HCT116 (cell line): ENCODE results near the gene CHAF1A. TPM values are rescaled to one million over a fixed set of nuclear protein-coding genes. Genes with fewer than 3 reads are reported as not detected.

Source experiments
- ATAC-seq: fragments of 200-7000 bp; cut with Tn5 transposase; 2 replicates; pipeline ENCODE4 v1.9.1; 2020; ENCODE audit warnings: mild to moderate bottlenecking, moderate library complexity
- BruUV-seq: library from RNA; stranded (reverse); fragments of 400-500 nt; replicated peaks from 2 replicates; lab custom pipeline; 2021; lab: Mats Ljungman, UMichigan
- CTCF ChIA-PET: fragments of 300-600 bp; sonication (Branson Sonifier 250); formaldehyde crosslinking; loops from one replicate; lab custom pipeline; 2021; ENCODE audit warnings: antibody characterized with exemption; lab: Charles Lee
- POLR2A ChIA-PET: fragments of 300-600, 350-600 bp; sonication (Branson Sonifier 250); formaldehyde crosslinking; loops from one replicate; lab custom pipeline; 2021; ENCODE audit warnings: antibody characterized with exemption; lab: Charles Lee
- RAD21 ChIA-PET, 2 experiments: fragments of 300-600 bp; sonication (Branson Sonifier 250); formaldehyde crosslinking; loops; one replicate each; lab custom pipeline; 2023; ENCODE audit warnings: low total read pairs in 2 of 2; ENCODE audit not compliant: uncharacterized antibody in 2 of 2, unreplicated experiment in 2 of 2, low non-redundant PET in 1 of 2; lab: Charles Lee
- DNase-seq: peaks from one replicate; pipeline ENCODE4 v3.0.0-alpha.2; 2010; ENCODE audit warnings: low read depth, low spot score
- H2AFZ ChIP-seq: fragments of 200-600 bp; shearing (Covaris generic), sonication (generic); 2 replicates; pipeline ENCODE4 v1.6.1; 2017; ENCODE audit warnings: low read depth, mixed run types, mixed read lengths, antibody characterized with exemption, low read length; ENCODE audit not compliant: poor library complexity, severe bottlenecking
- H3K27ac ChIP-seq: 2 replicates; pipeline ENCODE4 v1.5.1; 2012; ENCODE audit warnings: low read depth, low read length
- H3K27me3 ChIP-seq: fragments of 200-600 bp; sonication (generic); 2 replicates; pipeline ENCODE4 v1.6.1; 2016; ENCODE audit warnings: mixed run types, low read length, mixed read lengths; ENCODE audit not compliant: insufficient read depth
- H3K36me3 ChIP-seq, 2 experiments: fragments of 200-500 bp in 1 of 2; fragments of 200-600 bp in 1 of 2; sonication (Bioruptor generic) in 1 of 2; sonication (generic) in 1 of 2; 2 replicates each; pipeline versions ENCODE4 v1.5.1 to v1.6.1; 2014 to 2016; ENCODE audit warnings: low read length in 2 of 2, inconsistent platforms in 1 of 2, mixed read lengths in 1 of 2, mixed run types in 1 of 2; ENCODE audit not compliant: insufficient read depth in 2 of 2, control insufficient read depth in 1 of 2
- H3K4me1 ChIP-seq, 2 experiments: fragments of 200-600 bp in 1 of 2; sonication (generic) in 1 of 2; 2 replicates each; pipeline versions ENCODE4 v1.5.1 to v1.6.1; 2012 to 2017; ENCODE audit warnings: low read length in 2 of 2, inconsistent platforms in 1 of 2, mild to moderate bottlenecking in 1 of 2, mixed read lengths in 1 of 2, mixed run types in 1 of 2, moderate library complexity in 1 of 2; ENCODE audit not compliant: insufficient read depth in 2 of 2, control insufficient read depth in 1 of 2
- H3K4me2 ChIP-seq: fragments of 200-600 bp; sonication (generic); 2 replicates; pipeline ENCODE4 v1.6.1; 2017; ENCODE audit warnings: mixed run types, low read length, mixed read lengths
- H3K4me3 ChIP-seq, 2 experiments: fragments of 200-600 bp in 1 of 2; sonication (generic) in 1 of 2; replicated peaks in 1 of 2; 2 replicates each; pipeline ENCODE4 v1.5.1; 2011 to 2016; ENCODE audit warnings: low read length in 2 of 2, control low read depth in 1 of 2, low read depth in 1 of 2, mild to moderate bottlenecking in 1 of 2, mixed read lengths in 1 of 2, mixed run types in 1 of 2
- H3K79me2 ChIP-seq: fragments of 200-600 bp; sonication (generic); 2 replicates; pipeline ENCODE4 v1.6.1; 2017; ENCODE audit warnings: mild to moderate bottlenecking, mixed run types, low read length, moderate library complexity, mixed read lengths; ENCODE audit not compliant: insufficient read depth
- H3K9ac ChIP-seq: fragments of 200-600 bp; sonication (generic); 2 replicates; pipeline ENCODE4 v1.6.1; 2016; ENCODE audit warnings: low read length, mixed read lengths
- H3K9me2 ChIP-seq: fragments of 200-600 bp; sonication (generic), shearing (Covaris generic); 2 replicates; pipeline ENCODE4 v1.6.1; 2017; ENCODE audit warnings: mixed run types, mild to moderate bottlenecking, moderate library complexity; ENCODE audit not compliant: insufficient read depth
- H3K9me3 ChIP-seq, 2 experiments: fragments of 200-500 bp in 1 of 2; fragments of 200-600 bp in 1 of 2; sonication (Bioruptor generic) in 1 of 2; sonication (generic) in 1 of 2; 2 replicates each; pipeline ENCODE4 v1.6.1; 2014 to 2017; ENCODE audit warnings: low read length in 2 of 2, mixed read lengths in 2 of 2, inconsistent platforms in 1 of 2, low read depth in 1 of 2, mild to moderate bottlenecking in 1 of 2, mixed run types in 1 of 2, moderate library complexity in 1 of 2; ENCODE audit not compliant: control insufficient read depth in 1 of 2, insufficient read depth in 1 of 2
- H4K20me1 ChIP-seq: fragments of 200-600 bp; sonication (generic), shearing (Covaris generic); 2 replicates; pipeline ENCODE4 v1.6.1; 2017; ENCODE audit warnings: mixed run types, mild to moderate bottlenecking, moderate library complexity; ENCODE audit not compliant: insufficient read depth
- CBX3 ChIP-seq: IDR thresholded peaks from 2 replicates; pipeline ENCODE4 v1.6.1; 2012; ENCODE audit warnings: low read depth
- CEBPB ChIP-seq: IDR thresholded peaks from 2 replicates; pipeline ENCODE4 v1.6.1; 2012; ENCODE audit warnings: low read depth
- EZH2 ChIP-seq: fragments of 200-600 bp; sonication (generic); IDR thresholded peaks from 2 replicates; pipeline ENCODE4 v1.6.1; 2017; ENCODE audit warnings: antibody characterized with exemption, mixed run types
- FOSL1 ChIP-seq: IDR thresholded peaks from 2 replicates; pipeline ENCODE4 v1.6.1; 2012; ENCODE audit warnings: low read depth
- JUND ChIP-seq: IDR thresholded peaks from 2 replicates; pipeline ENCODE4 v1.6.1; 2012
- MAX ChIP-seq: IDR thresholded peaks from 2 replicates; pipeline ENCODE4 v1.6.1; 2012
- POLR2A ChIP-seq: IDR thresholded peaks from 2 replicates; pipeline ENCODE4 v1.7.0; 2011; ENCODE audit warnings: borderline replicate concordance; ENCODE audit not compliant: insufficient read depth, insufficient read length; ENCODE audit errors: extremely low read depth
- REST ChIP-seq: IDR thresholded peaks from 2 replicates; pipeline ENCODE4 v1.6.1; 2012; ENCODE audit warnings: low read depth
- SIN3A ChIP-seq: IDR thresholded peaks from 2 replicates; pipeline ENCODE4 v1.6.1; 2012; ENCODE audit warnings: low read depth
- SRF ChIP-seq: IDR thresholded peaks from 2 replicates; pipeline ENCODE4 v1.6.1; 2012; ENCODE audit warnings: low read depth
- YY1 ChIP-seq: IDR thresholded peaks from 2 replicates; pipeline ENCODE4 v1.6.1; 2011; ENCODE audit warnings: low read length, low read depth, moderate library complexity, mild to moderate bottlenecking; ENCODE audit not compliant: insufficient replicate concordance; ENCODE audit errors: extremely low read depth
- ZBTB33 ChIP-seq: IDR thresholded peaks from 2 replicates; pipeline ENCODE4 v1.6.1; 2011; ENCODE audit warnings: mild to moderate bottlenecking, low read length, moderate library complexity; ENCODE audit not compliant: insufficient replicate concordance; ENCODE audit errors: extremely low read depth
- ZFX ChIP-seq: fragments of 450-650 bp; IDR thresholded peaks from 2 replicates; pipeline ENCODE4 v1.6.1; 2017
- intact Hi-C: fragments of 100-400 bp; cut with micrococcal nuclease; formaldehyde crosslinking; loops from 2 replicates; pipeline ENCODE4 v1.10.0; 2022
- total RNA-seq: library from RNA; stranded (reverse); gene quantifications from one replicate; pipeline ENCODE4 v1.2.1, GENCODE V29; 2021; ENCODE audit not compliant: unreplicated experiment
- TF ChIP-seq, protein P1 (sequence below): IDR thresholded peaks from 2 replicates; pipeline ENCODE4 v1.6.1; 2012
- TF ChIP-seq, protein P2 (sequence below), 3 experiments: fragments of 200-600 bp in 1 of 3; sonication (generic) in 1 of 3; IDR thresholded peaks in 2 of 3; conservative IDR thresholded peaks in 1 of 3; 2 replicates each; pipeline ENCODE4 v1.5.1; 2012 to 2017; ENCODE audit warnings: low read depth in 2 of 3, low read length in 2 of 3, antibody characterized with exemption in 1 of 3, borderline replicate concordance in 1 of 3, control low read depth in 1 of 3, mild to moderate bottlenecking in 1 of 3, mixed read lengths in 1 of 3, mixed run types in 1 of 3, moderate library complexity in 1 of 3; ENCODE audit not compliant: insufficient read depth in 1 of 3

CHAF1A gene
- total RNA-seq, 1 experiment from 2014 or later, result 69.9 TPM

DNA sequence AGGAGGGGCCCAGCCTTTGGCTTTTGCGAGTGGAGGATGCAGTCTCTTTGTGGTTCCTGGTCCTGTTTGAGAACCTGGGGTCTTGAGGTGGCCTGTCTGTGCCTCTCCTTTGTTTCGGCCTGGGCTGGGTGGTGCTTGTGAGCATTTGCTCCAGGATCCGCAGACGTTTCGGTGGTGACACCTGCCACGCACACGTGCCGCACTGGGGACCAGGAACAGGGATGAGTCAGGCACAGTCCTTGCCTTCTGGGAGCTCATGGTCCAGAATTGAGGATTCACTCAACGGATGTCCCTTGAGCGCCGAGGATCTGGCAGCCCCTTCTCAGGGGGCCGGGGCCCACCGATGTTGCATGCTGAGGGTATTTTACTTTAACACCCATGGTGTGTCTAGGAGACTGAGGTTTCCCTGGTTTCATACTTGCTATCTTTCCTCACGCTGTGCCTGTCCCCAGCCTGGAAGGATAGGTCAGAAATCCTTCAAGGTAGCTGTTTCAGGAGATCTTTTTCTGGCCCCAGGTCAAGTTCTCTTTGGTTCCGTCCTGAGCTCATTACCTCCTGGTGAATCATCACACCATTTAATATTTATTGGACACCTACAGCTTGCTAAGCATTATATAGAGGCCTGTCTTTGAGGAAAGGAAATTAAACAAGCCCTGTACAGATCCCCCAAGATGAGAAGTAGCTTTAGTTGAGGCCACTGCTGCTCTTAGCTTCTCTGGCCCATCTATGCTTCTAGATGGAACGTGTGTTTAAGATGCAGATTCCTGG lies 74.8 kb downstream of the CHAF1A start (continued):
- TF ChIP-seq ZBTB33 (no peak), FOSL1 (no peak), CEBPB (no peak), ZFX (no peak), POLR2A (no peak), SRF (no peak), YY1 (no peak)
- TF ChIP-seq, protein P1, sequence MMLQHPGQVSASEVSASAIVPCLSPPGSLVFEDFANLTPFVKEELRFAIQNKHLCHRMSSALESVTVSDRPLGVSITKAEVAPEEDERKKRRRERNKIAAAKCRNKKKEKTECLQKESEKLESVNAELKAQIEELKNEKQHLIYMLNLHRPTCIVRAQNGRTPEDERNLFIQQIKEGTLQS, result no peak

- ChIA-PET POLR2A (interaction anchor here (0.6 kb wide), 1 partner anchor 11 kb away, joined by 3 read pairs; the partner anchor contains the start of gene HDGFL2), CTCF (no interaction called here), RAD21 (no interaction called here)
- no peaks in the 10 kb centered on the region for H3K27me3 ChIP-seq
- peaks cover 2% of the 10 kb centered on the region; the same call in 1 of the 2 replicates for H3K79me2 ChIP-seq
- ATAC-seq, result peak; percentile 58
- no peak overlapping the region for H3K9ac ChIP-seq
- H3K9me2 ChIP-seq, result no peaks in the 10 kb centered on the region
- no peak for DNase-seq
- no peak overlapping the region for H3K4me3 ChIP-seq
- H3K36me3 ChIP-seq, result peaks cover 5 to 10% of the 10 kb centered on the region in 2 experiments; a peak in 3 of 4 replicates
- no peaks in the 10 kb centered on the region for H4K20me1 ChIP-seq
- H3K9me3 ChIP-seq, result no peaks in the 10 kb centered on the region
- intact Hi-C loops, result no loop called here
- no peak overlapping the region for H3K27ac ChIP-seq
- BruUV-seq, result no TSS peak
- H2AFZ ChIP-seq, result no peak overlapping the region
- no peak overlapping the region for H3K4me2 ChIP-seq
- no peaks in the 10 kb centered on the region; a peak in 1 of 4 replicates for H3K4me1 ChIP-seq
- no peak for TF ChIP-seq JUND
- TF ChIP-seq, protein P1, result no peak
- TF ChIP-seq YY1, result no peak
- TF ChIP-seq EZH2, result no peak
- no peak for TF ChIP-seq POLR2A
- no peak for TF ChIP-seq REST
- TF ChIP-seq SIN3A, result no peak
- TF ChIP-seq FOSL1, result no peak
- no peak for TF ChIP-seq CBX3
- TF ChIP-seq MAX, result no peak
- TF ChIP-seq, protein P2, sequence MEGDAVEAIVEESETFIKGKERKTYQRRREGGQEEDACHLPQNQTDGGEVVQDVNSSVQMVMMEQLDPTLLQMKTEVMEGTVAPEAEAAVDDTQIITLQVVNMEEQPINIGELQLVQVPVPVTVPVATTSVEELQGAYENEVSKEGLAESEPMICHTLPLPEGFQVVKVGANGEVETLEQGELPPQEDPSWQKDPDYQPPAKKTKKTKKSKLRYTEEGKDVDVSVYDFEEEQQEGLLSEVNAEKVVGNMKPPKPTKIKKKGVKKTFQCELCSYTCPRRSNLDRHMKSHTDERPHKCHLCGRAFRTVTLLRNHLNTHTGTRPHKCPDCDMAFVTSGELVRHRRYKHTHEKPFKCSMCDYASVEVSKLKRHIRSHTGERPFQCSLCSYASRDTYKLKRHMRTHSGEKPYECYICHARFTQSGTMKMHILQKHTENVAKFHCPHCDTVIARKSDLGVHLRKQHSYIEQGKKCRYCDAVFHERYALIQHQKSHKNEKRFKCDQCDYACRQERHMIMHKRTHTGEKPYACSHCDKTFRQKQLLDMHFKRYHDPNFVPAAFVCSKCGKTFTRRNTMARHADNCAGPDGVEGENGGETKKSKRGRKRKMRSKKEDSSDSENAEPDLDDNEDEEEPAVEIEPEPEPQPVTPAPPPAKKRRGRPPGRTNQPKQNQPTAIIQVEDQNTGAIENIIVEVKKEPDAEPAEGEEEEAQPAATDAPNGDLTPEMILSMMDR (IDR thresholded peaks at IDR 0.05 in 2 of 3, conservative IDR thresholded peaks at IDR 0.05 in 1 of 3; ENCODE audit: borderline replicate concordance in 1 of 3, insufficient read depth in 1 of 3, low read depth in 2 of 3, low read length in 2 of 3), result no peak
Measured at GRCh38 chr19:4482721-4483364, 80.4 kb downstream of the CHAF1A start.
